Measurements from ENCODE around the gene PROZ. TPM values are rescaled to one million over a fixed set of nuclear protein-coding genes. Genes with fewer than 3 reads are reported as not detected.
A peak's percentile ranks its signal among the peaks of the same experiment; 100 is the strongest.

The PROZ gene
- total RNA-seq, 1 donor from 2014 or later, result not detected

- intact Hi-C loops (cut with micrococcal nuclease), result no loop called here
- Mint-ChIP-seq H3K4me3 (no peak overlapping the region), H3K36me3 (ENCODE audit: low read depth) (no peaks in the 10 kb centered on the region), H3K27ac (no peak overlapping the region), H3K27me3 (peaks cover 14% of the 10 kb centered on the region), H3K4me1 (no peaks in the 10 kb centered on the region), H3K9me3 (no peaks in the 10 kb centered on the region)
- POLR2A ChIA-PET, result interaction anchor here (0.6 kb wide), 1 partner anchor 25 kb away, joined by 4 read pairs; no protein-coding TSS in a partner anchor
- DNase-seq, result no peak
- CTCF ChIA-PET, result no interaction called here
- ATAC-seq (ENCODE audit: low read depth), result no peak
- no peak for TF ChIP-seq CTCF (IDR thresholded peaks at IDR 0.05)
Observed at GRCh38 chr13:113121928-113122471, 36.4 kb upstream of the PROZ start.

- CTCF ChIA-PET, result no interaction called here
- Mint-ChIP-seq H3K4me1 (no peaks in the 10 kb centered on the region), H3K4me3 (no peak within 1 kb of the TSS), H3K27me3 (peaks cover 16% of the 10 kb centered on the region), H3K27ac (no peak within 1 kb of the TSS), H3K36me3 (ENCODE audit: low read depth) (no peaks in the 10 kb centered on the region), H3K9me3 (no peaks in the 10 kb centered on the region)
- no peak for TF ChIP-seq CTCF (IDR thresholded peaks at IDR 0.05)
- DNase-seq, result peak; percentile 7
- intact Hi-C loops (cut with micrococcal nuclease), result no loop called here
- no peak for ATAC-seq (ENCODE audit: low read depth)
- POLR2A ChIA-PET, result no interaction called here
Observed at GRCh38 chr13:113122550-113123225, 35.8 kb upstream of the PROZ start, which contains the start of gene F10. Gene F10, plus strand, starts transcription at chr13:113122799. Its CDS starts 57 bp downstream, at chr13:113122856.

- ATAC-seq (ENCODE audit: low read depth) (no peak), DNase-seq (peak; percentile 2)
- Mint-ChIP-seq H3K9me3 (no peaks in the 10 kb centered on the region), H3K36me3 (ENCODE audit: low read depth) (no peaks in the 10 kb centered on the region), H3K4me3 (no peak overlapping the region), H3K4me1 (no peaks in the 10 kb centered on the region), H3K27me3 (peaks cover 22% of the 10 kb centered on the region), H3K27ac (no peak overlapping the region)
- CTCF ChIA-PET, result no interaction called here
- POLR2A ChIA-PET, result no interaction called here
- no peak for TF ChIP-seq CTCF (IDR thresholded peaks at IDR 0.05)
- intact Hi-C loops (cut with micrococcal nuclease), result no loop called here
Observed at GRCh38 chr13:113123226-113124201, 34.9 kb upstream of the PROZ start.

- DNase-seq (peak; percentile 2), ATAC-seq (ENCODE audit: low read depth) (no peak)
- H3K9me3 Mint-ChIP-seq, result no peaks in the 10 kb centered on the region
- H3K27me3 Mint-ChIP-seq, result peaks cover 27% of the 10 kb centered on the region
- intact Hi-C loops (cut with micrococcal nuclease), result no loop called here
- ChIA-PET POLR2A (no interaction called here), CTCF (no interaction called here)
- no peaks in the 10 kb centered on the region for H3K4me1 Mint-ChIP-seq
- no peak for TF ChIP-seq CTCF (IDR thresholded peaks at IDR 0.05)
- H3K27ac Mint-ChIP-seq, result no peak overlapping the region
- no peaks in the 10 kb centered on the region for H3K36me3 Mint-ChIP-seq (ENCODE audit: low read depth)
- H3K4me3 Mint-ChIP-seq, result no peak overlapping the region
Observed at GRCh38 chr13:113124211-113124970, 34.1 kb upstream of the PROZ start.

Measured in activated B cell treated with CpG ODN at 0.5 μM for 24 hours (primary cell).